Activated CD4-positive, alpha-beta T cell treated with anti-CD3 and anti-CD28 coated beads, Interleukin-2, amount 50 U/mL, for 48 hours (primary cell): Measurements from ENCODE around the gene MYBPC3.
"Not testable (repeated sequence)": the region's sequence is repeated elsewhere in the genome, so short reads cannot be mapped to it uniquely, and the experiment has no call there.

Source experiments
- DNase-seq, 2 experiments: peaks; one replicate each; pipeline ENCODE4 v3.0.0-alpha.2; 2020

MYBPC3 gene

GRCh38 chr11:47336595-47336994, 15.9 kb downstream of the MYBPC3 start:
- DNase-seq, result no peak

- no peak for DNase-seq
Measured at GRCh38 chr11:47335733-47336132, 16.8 kb downstream of the MYBPC3 start.

- DNase-seq, result not testable (repeated sequence)
Measured at GRCh38 chr11:47334699-47335411, 17.6 kb downstream of the MYBPC3 start.

- no peak for DNase-seq
Measured at GRCh38 chr11:47333886-47334443, 18.5 kb downstream of the MYBPC3 start.

GRCh38 chr11:47333526-47333845, 19.0 kb downstream of the MYBPC3 start:
- no peak for DNase-seq

- DNase-seq, result no peak
Measured at GRCh38 chr11:47332791-47333525, 19.5 kb downstream of the MYBPC3 start.

- no peak for DNase-seq
Measured at GRCh38 chr11:47332303-47332711, 20.2 kb downstream of the MYBPC3 start.

GRCh38 chr11:47331454-47332302, 20.8 kb downstream of the MYBPC3 start:
- DNase-seq, result no peak

- no peak for DNase-seq
Measured at GRCh38 chr11:47329987-47330931, 22.2 kb downstream of the MYBPC3 start.

- DNase-seq, result no peak
Measured at GRCh38 chr11:47329431-47329986, 23.0 kb downstream of the MYBPC3 start.

- no peak for DNase-seq
Measured at GRCh38 chr11:47328449-47329390, 23.8 kb downstream of the MYBPC3 start.

- no peak for DNase-seq
Measured at GRCh38 chr11:47327949-47328348, 24.6 kb downstream of the MYBPC3 start.

GRCh38 chr11:47327025-47327424, 25.5 kb downstream of the MYBPC3 start:
- DNase-seq, result no peak

GRCh38 chr11:47326198-47326597, 26.3 kb downstream of the MYBPC3 start:
- DNase-seq, result no peak

- DNase-seq, result no peak
Measured at GRCh38 chr11:47325271-47326041, 27.0 kb downstream of the MYBPC3 start.

GRCh38 chr11:47324520-47324919, 28.0 kb downstream of the MYBPC3 start:
- no peak for DNase-seq

- DNase-seq, result no peak
Measured at GRCh38 chr11:47318166-47318565, 34.3 kb downstream of the MYBPC3 start.

- DNase-seq, result no peak
Measured at GRCh38 chr11:47317064-47317828, 35.3 kb downstream of the MYBPC3 start.

- not testable (repeated sequence) for DNase-seq
Measured at GRCh38 chr11:47316501-47316900, 36.0 kb downstream of the MYBPC3 start.
